ES-I3 (cell line): ENCODE data around the gene UBE2G2.

Experiments used
- H3K36me3 ChIP-seq: 2 replicates; pipeline ENCODE4 v1.6.1; 2013; ENCODE audit warnings: mild to moderate bottlenecking, low read length, control low read depth, moderate library complexity; ENCODE audit not compliant: insufficient read depth
- H3K4me1 ChIP-seq: 2 replicates; pipeline ENCODE4 v1.6.1; 2013; ENCODE audit warnings: mild to moderate bottlenecking, control low read depth, low read length; ENCODE audit not compliant: insufficient read depth
- H3K9ac ChIP-seq: 2 replicates; pipeline ENCODE4 v1.6.1; 2013; ENCODE audit warnings: low read depth, mild to moderate bottlenecking, low read length, moderate library complexity
- H3K9me3 ChIP-seq: 2 replicates; pipeline ENCODE4 v1.6.1; 2013; ENCODE audit warnings: mild to moderate bottlenecking, low read length, moderate library complexity; ENCODE audit not compliant: control insufficient read depth, insufficient read depth

UBE2G2 gene

GRCh38 chr21:44801468-44802395, at the start of gene UBE2G2:
UBE2G2 (minus strand) TSS chr21:44801820; CDS start chr21:44801748, 72 bp downstream.
- H3K9ac ChIP-seq: peak within 1 kb of the TSS; percentile 93
- H3K36me3 ChIP-seq: peaks cover 22% of the 10 kb centered on the region
- peaks cover 17% of the 10 kb centered on the region for H3K4me1 ChIP-seq
- H3K9me3 ChIP-seq: no peaks in the 10 kb centered on the region

- peaks cover 38% of the 10 kb centered on the region for H3K36me3 ChIP-seq
Observed at GRCh38 chr21:44850905-44851657, 49.5 kb upstream of the UBE2G2 start.

GRCh38 chr21:44850208-44850800, 48.7 kb upstream of the UBE2G2 start:
- Histone ChIP-seq H3K36me3 (peaks cover 33% of the 10 kb centered on the region), H3K4me1 (peaks cover 10% of the 10 kb centered on the region; the same call in 1 of the 2 replicates), H3K9ac (no peak overlapping the region), H3K9me3 (no peaks in the 10 kb centered on the region; the same call in 1 of the 2 replicates)

More at GRCh38 chr21:44850905-44851657, 49.5 kb upstream of the UBE2G2 start:
- no peak overlapping the region for H3K9ac ChIP-seq
- H3K9me3 ChIP-seq: no peaks in the 10 kb centered on the region; the same call in 1 of the 2 replicates
- H3K4me1 ChIP-seq: peaks cover 7% of the 10 kb centered on the region; the same call in 1 of the 2 replicates

- Histone ChIP-seq H3K9me3 (no peaks in the 10 kb centered on the region; the same call in 1 of the 2 replicates), H3K9ac (no peak overlapping the region), H3K4me1 (peaks cover 11% of the 10 kb centered on the region; the same call in 1 of the 2 replicates), H3K36me3 (peaks cover 32% of the 10 kb centered on the region)
Observed at GRCh38 chr21:44849616-44850130, 48.1 kb upstream of the UBE2G2 start.

- Histone ChIP-seq H3K4me1 (peaks cover 11% of the 10 kb centered on the region; the same call in 1 of the 2 replicates), H3K9ac (no peak overlapping the region), H3K9me3 (no peaks in the 10 kb centered on the region; the same call in 1 of the 2 replicates), H3K36me3 (peaks cover 27% of the 10 kb centered on the region)
Observed at GRCh38 chr21:44848821-44849521, 47.4 kb upstream of the UBE2G2 start.

GRCh38 chr21:44847261-44848056, 45.8 kb upstream of the UBE2G2 start:
- Histone ChIP-seq H3K4me1 (peaks cover 11% of the 10 kb centered on the region; the same call in 1 of the 2 replicates), H3K9me3 (no peaks in the 10 kb centered on the region; the same call in 1 of the 2 replicates), H3K9ac (no peak overlapping the region), H3K36me3 (peaks cover 22% of the 10 kb centered on the region)

- Histone ChIP-seq H3K36me3 (peaks cover 20% of the 10 kb centered on the region), H3K4me1 (peaks cover 11% of the 10 kb centered on the region; the same call in 1 of the 2 replicates), H3K9me3 (no peaks in the 10 kb centered on the region; the same call in 1 of the 2 replicates), H3K9ac (peak overlapping the region; percentile 24; the same call in 1 of the 2 replicates)
Observed at GRCh38 chr21:44846485-44847260, 45.1 kb upstream of the UBE2G2 start.

GRCh38 chr21:44846224-44846484, 44.5 kb upstream of the UBE2G2 start:
- Histone ChIP-seq H3K9me3 (no peaks in the 10 kb centered on the region; the same call in 1 of the 2 replicates), H3K9ac (peak overlapping the region; percentile 24; the same call in 1 of the 2 replicates), H3K4me1 (peaks cover 11% of the 10 kb centered on the region; the same call in 1 of the 2 replicates), H3K36me3 (peaks cover 15% of the 10 kb centered on the region)

- H3K9me3 ChIP-seq: no peaks in the 10 kb centered on the region; the same call in 1 of the 2 replicates
- peaks cover 11% of the 10 kb centered on the region; the same call in 1 of the 2 replicates for H3K4me1 ChIP-seq
- H3K36me3 ChIP-seq: peaks cover 12% of the 10 kb centered on the region
- H3K9ac ChIP-seq: peak overlapping the region; percentile 24; the same call in 1 of the 2 replicates
Observed at GRCh38 chr21:44845418-44846223, 44.0 kb upstream of the UBE2G2 start.

- Histone ChIP-seq H3K4me1 (peaks cover 11% of the 10 kb centered on the region; the same call in 1 of the 2 replicates), H3K36me3 (peaks cover under 1% of the 10 kb centered on the region; the same call in 1 of the 2 replicates), H3K9me3 (no peaks in the 10 kb centered on the region), H3K9ac (peak overlapping the region; percentile 36; the same call in 1 of the 2 replicates)
Observed at GRCh38 chr21:44844256-44844655, 42.6 kb upstream of the UBE2G2 start.

- Histone ChIP-seq H3K9ac (no peak overlapping the region), H3K9me3 (no peaks in the 10 kb centered on the region), H3K4me1 (peaks cover 11% of the 10 kb centered on the region; the same call in 1 of the 2 replicates), H3K36me3 (no peaks in the 10 kb centered on the region)
Observed at GRCh38 chr21:44842721-44843445, 41.3 kb upstream of the UBE2G2 start.
